T1000 (cell line): Measurements from ENCODE around the gene MYO7B.

ENCODE experiments used
- DNase-seq: peaks from one replicate; lab custom pipeline; 2025; ENCODE audit warnings: mixed read lengths; lab: John Stamatoyannopoulos, UW

The MYO7B gene

DNA sequence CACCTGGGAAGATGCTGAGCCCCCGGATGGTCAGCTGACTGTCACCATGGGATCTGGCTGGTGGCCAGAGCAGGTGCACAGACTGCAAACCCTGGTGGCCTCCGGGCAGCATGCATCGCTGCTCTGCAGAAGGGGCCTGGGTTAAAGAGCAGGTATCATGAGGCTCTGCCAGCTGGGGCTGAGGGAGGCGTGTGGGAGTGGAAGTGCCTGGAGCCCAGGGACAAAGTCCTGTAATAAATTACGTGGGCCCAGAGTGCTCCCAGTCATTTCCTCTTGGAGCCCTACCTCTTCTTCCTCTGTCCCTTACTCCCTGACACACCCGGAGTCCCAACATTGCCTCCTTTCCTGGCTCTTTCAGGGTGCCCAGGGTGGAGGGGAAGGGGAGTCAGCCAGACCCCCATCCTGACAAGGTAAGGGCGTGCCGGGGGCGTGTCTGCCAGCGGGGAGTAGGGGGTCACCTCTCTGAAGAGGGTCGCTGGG lies at the start of gene MYO7B:
TSS of gene MYO7B (plus strand) at position 262 of the 480 bp plus-strand sequence. CDS start 24,040 bp downstream, outside the sequence.
- DNase-seq = no peak

DNA sequence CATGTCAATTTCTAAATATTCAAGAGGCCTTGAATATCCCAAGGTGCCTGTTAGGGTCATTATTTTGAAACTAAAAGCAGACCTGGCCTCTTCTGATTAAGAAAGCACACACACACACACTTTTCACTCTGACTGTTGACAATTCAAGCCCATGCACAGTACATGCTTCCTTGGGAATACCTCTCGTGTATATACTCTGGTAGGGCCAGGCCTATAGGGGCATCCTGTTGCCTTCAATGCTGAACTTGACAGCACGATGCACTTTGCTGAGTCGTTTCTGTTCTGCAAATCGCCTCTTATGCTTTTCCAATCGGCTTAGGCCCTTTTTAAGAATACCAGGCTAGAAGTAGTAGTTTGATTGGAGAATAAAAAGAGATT lies 49.8 kb upstream of the MYO7B start:
- DNase-seq = no peak

DNA sequence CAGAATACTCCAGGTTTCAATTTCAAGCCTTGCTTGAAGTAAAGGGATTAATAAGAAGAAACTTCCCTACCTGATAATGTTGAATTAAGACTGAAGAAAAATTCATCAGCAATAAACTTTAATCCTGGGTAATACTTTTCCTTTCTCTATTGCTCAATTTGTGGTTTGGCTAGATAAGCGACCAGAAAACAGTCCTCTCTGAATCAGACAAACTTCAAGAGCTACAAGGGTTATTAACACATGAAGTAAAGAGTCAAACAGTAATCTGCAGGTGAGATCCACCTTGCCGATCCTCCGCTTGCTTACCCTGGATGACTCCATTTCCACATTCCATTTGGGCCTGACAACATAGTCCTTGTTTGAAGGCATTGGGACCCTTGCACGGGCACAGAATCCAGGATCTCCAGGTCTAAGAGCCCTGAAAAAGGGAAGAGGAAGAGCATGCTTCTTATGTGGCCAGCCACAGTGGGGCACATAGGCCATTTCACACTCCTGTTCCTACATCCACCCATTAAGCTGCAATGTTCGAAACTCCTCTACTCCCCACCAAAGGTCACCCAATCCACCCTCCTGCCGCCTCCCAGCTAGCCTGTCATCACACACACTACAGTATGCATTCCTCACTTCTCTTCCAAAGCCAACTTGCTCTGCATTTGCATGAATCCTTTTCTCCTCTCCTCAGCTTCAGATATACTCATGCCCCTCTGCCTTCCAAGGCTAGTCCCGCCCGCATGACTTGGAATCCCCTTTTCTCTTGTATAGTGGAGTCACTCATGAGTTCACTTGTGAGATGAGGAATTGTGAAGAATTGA lies 49.0 kb upstream of the MYO7B start:
- no peak for DNase-seq

DNA sequence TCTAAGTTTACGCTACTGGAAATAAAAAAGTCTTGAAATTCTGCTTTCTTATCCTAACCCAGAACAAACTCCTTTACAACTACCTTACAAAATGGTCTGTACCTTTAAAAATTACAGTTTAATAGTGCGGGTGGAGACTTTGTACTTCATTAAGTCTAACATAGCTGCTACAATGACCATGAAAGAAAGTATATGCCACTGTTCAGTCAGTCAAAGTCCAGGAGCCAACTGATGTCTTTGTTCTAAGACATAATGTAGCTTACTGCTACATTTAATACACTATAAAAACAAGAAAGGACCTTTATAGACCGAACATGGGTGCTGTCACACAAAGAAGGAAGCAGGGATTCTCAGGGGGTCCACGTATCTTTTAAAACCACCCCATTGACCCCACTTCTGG lies 45.2 kb upstream of the MYO7B start:
- DNase-seq = no peak

DNA sequence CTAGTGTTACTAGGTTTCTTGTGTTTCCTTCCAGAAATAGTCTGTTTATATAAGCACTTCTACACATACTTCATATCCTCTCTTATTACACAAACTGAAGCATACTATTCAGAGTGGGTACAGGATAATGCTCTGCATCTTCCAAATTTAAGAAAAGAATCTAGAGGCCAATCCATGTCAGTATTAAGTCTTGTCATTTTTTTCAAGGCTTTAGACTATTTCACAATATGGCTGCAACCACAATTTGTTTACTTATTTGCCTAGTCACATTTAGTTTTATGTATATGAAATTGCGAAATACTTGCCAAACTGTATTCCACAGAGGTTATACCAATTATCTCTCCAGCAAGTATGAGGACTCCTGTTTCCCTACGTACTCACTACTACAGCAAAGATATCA lies 37.1 kb upstream of the MYO7B start:
- DNase-seq = no peak

DNA sequence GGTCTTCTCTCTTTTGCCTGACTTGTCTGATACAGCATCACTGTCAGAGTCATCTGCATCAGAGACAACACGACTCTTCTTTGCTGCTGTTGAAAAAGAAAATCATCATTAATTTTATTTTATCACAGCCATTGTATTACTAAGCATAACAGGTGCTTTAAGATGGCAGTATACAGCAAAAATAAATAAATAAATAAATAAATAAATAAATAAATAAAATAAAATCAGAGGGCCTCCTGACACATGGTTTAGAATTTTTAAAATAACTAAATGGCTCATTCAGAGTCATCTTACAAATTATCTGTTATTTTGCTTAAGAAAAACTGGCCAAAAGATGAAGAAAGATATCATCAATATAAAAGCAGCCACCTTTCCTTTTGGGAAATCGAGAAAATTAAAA lies 32.0 kb upstream of the MYO7B start:
- DNase-seq = no peak

DNA sequence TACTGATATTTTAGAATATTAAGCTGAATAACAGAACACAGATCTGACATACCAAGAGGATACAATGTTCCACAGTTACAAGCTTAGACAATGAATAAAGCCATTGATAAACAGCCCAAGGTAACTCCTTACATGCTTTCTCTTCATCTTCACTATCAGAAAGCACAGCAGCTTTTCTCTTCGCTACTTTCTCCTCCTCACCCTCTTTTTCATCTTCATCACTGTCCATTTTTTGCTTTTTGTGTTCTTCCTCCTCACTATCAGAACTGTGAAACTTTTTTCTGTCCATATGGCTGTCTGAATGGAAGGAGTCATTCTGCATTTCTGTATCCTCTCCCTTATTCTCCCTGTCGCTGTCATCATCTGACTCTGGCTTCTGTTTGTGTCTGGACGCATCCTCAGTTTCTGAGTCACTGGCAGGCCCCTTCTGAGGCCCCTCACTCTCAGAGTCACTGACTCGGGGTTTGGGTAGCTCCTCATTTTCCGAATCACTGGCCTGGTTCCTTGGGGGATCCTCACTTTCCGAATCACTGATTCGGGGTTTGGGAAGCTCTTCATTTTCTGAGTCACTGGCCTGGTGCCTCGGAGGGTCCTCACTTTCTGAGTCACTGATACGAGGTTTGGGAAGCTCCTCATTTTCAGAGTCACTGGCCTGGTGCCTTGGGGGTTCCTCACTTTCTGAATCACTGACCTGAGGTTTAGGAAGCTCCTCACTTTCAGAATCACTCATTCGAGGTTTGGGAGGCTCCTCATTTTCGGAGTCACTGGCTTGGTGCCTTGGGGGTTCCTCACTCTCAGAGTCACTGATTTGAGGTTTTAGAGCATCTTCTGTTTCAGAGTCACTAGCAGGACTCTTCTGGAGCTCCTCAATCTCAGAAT lies 30.7 kb upstream of the MYO7B start:
- peak; percentile 38 for DNase-seq

DNA sequence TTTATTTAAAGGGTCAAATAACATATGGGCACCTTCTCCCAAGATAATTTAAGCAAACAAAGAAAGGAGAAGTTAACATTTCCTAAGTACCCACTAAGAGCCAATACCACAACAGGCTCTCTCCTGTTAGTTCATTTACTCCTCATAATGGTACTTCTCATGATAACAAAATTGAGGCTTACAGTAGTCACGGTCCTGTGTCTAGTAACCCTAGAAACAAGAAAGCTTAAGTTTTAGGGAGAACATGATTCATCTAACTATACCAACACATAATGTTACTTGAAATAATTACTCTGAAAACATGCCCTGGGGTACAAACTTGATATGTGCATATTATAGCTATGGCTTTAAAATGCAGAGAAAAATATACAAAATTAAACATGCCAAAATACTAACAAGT lies 29.0 kb upstream of the MYO7B start:
- DNase-seq = no peak

DNA sequence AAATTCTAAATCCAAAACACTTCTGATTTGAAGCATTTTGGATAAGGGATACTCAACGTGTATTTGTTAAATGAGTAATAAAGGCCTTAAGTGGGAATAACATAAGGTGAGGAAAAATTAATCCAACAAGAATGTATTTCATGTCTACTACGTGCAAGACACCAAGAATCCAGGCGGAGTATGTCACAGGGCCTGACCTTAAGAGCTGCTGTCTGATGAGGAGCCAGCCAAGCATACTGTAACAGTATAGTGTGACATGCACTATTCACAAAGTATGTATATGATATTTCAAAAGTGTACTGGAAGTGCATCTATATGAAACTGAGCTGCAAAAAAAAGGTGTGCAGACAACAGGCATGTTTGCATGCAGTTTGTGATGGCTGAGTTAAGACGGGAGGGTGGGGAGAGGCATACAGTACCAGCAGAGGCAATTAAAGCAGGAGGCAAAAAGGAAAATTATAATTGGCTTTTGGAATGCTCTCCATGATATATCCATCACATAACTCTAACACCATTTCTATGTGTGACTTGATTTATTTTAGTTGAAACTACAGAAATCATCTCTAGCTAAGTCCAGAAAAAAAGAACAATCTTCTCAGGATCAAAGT lies 27.4 kb upstream of the MYO7B start:
- no peak for DNase-seq

DNA sequence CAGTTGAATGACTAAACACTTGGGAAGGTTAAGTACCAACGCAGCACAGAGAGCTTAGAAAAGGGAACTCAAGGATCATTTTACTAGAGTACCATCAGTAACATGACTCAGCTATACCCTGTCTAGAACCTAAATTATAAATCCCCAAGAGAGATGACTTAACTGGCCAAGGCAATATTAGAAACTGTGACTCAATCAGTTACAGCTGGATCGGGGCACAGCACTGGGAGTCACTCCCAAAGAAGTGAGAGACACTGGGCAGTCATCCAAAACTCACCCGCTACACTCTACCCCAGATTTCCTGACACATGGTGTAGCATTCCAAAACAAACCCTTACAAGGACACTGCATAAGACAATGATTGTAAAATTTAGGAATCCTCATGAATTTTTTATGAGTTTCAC lies 26.9 kb upstream of the MYO7B start:
- DNase-seq = peak; percentile 88

DNA sequence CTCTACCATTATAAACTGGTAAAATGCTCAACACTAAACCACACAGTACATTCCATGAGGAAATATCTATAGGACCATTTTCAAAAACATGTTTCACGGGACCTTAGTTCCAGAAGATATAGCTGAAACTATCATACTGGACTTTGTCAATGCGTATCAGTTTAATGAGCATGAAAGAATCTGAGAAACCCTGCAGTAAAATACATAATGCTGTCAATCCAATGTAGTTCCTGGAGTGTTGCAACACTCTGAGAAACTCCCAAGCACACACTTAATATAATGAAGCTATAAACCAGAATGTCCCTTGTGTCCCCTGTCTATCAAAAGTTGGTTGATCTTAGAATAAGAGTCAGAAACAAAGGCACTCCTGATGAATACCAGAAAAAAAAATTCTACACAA lies 25.4 kb upstream of the MYO7B start:
- no peak for DNase-seq

DNA sequence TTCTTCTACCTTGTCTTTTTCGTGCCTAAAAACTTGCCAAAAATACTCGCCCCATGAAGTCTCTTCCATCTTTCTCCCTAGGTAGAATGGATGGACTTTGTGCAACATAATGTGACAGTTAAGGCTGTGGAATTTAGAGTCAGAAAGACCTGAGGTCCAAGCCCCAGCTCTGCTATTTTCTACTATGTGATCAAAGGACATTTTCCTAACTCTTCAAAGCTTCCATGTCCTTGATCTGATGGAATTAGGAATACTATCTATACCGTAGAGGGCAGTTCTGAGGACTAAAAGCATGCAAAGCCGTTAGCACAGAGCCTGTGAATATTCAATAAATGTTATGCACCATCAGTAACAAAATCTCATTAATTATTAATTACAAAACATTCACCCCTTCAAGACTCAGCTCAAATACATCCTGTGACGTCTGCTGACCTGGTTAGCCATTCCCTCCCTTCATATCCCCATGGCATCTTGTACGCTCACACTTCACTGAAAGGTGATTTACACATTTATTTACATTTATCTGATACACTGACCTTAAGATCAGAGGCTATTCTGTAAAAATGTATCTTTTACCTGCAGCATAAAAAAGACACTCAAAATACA lies 24.3 kb upstream of the MYO7B start:
- DNase-seq = no peak

DNA sequence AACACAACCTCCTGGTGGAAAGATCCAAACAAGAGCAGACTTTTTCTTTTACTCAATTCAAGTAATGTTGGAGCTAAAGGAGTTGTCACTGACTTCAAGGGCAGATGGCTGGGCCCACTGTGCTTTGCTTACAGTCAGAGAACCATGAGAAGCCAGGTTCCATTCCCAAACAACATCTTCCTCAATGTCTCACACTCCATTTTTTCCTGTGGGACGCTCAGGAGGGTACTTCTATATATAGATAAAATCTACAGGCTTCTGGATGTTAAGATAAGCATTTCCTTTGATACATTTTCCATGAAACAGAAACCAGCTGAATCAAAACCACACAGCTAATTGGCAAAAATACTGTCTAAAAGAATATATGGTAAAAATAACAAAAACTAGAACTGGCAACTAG lies 23.6 kb upstream of the MYO7B start:
- DNase-seq = no peak

DNA sequence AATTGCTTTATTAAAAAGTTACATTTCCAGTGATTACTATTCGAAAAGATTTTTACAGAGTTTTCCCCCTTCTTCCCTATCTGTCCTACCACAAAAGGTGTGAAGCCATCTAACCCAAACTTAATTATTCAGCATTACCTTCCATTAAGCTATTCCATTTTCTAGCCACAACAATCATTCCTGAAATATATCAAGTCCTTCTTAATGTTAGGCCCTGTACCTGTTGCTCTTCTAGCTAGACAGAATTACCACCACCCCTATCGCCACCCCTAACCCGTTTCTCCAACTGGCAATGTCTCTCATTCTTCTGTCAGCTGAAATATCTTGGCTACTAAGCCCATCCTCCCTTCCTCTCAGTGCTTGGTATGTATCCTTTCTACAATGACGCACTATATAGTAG lies 23.1 kb upstream of the MYO7B start:
- DNase-seq = no peak

DNA sequence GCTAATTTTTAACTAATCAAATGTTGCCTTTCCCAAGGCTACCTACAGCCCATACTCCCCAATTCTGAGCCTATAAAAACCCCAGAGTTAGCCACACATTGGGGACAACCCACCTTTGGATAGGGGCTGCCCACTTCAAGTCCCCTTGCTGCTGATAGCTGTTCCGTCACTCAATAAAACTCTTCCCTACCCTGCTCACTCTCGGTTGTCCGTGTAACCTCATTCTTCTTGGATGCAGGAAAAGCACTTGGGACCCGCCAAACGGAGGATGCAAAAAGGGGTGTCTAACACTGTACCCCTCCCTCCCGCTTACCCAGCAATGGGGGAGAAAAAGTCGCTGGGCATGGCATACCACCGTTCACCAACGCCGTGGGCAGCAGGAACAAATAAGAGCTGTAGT lies 21.4 kb upstream of the MYO7B start:
- no peak for DNase-seq

DNA sequence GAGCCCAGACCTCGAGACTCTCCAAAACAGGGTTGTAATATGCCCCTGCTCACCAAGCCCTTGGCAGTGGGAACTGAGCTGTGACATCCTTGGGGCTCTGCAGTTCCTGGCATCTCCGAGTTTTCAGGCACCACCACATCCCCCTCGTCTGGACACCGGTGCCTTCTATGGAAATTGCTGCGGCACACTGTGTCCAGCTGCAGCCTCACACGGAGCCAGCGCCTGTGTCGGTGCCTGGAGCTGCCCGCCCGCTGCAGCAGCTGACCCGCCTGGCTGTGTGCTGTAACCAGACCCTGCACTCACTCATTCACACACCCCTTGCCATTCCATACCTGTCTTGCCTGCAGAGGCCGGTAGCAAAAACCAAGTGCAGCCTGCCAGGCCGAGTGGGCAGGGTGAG lies 21.0 kb upstream of the MYO7B start:
- no peak for DNase-seq

DNA sequence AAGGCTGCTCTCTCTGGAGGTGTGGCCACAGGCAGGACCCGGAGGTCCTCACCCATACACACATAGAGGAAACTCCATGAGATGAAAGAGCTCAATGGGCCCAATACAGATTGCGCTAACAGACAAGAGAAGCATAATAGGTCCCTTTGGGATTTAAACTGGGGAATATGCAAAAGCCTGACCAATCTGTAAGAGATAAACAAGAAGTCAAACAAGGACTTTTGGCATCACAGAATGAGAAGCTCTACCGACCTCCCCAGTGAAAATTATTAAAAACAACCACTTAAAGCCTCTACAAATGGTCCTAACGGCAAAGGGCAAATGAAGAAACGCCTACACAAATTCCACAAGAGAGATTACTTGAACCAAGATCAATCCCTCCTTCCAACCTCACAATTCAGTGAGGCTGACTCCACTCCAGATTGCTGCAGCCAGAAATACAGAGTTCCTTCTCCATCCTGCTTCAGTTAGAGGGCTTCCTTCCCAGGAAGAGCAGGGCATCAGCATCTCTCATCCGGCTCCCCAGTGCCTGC lies 20.0 kb upstream of the MYO7B start:
- no peak for DNase-seq

DNA sequence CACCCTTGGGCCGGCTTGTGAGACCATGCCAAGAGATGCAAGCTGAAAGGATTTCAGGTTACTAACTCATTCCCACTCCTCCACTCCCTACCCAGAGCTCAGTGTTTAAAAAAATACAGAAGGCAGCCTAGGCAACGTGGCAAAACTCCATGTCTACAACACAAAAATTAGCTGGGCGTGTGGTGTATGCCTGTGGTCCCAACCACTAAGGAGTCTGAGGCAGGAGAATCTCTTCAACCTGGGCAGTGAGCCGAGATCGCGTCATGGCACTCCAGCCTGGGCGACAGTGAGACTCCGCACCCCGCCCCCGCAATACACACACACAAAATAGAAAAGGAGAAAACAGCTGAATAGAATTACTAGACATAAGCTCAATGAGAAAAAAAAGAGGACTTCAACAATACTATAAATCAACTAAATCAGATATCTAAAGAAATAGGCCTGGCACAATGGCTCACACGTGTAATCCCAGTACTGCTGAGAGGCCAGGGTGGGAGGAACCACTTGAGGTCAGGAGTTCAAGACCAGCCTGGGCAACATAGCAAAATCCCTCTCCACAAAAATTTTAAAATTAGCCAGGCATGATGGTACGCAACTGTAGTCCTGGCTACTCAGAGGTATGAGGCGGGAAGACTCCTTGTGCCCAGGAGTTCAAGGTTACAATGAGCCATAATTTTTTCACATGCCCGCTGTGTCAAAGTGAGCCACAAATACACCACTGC lies 19.3 kb upstream of the MYO7B start:
- no peak for DNase-seq

DNA sequence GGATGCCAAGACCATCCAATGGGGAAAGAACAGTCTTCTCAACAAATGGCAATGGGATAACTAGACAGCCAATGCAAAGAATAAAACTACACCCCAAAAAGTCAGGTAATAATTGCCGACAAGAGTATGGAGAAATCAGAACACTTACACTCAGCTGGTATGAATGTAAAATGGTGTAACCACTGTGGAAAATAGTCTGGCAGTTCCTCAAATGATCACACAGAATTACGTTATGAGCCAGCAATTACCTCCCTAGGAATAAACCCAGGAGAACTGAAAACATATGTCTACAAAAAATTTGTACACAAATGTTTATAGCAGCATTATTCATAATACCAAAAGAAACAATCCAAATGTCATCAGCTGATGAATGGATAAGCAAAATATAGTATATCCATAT lies 18.0 kb upstream of the MYO7B start:
- DNase-seq = no peak

DNA sequence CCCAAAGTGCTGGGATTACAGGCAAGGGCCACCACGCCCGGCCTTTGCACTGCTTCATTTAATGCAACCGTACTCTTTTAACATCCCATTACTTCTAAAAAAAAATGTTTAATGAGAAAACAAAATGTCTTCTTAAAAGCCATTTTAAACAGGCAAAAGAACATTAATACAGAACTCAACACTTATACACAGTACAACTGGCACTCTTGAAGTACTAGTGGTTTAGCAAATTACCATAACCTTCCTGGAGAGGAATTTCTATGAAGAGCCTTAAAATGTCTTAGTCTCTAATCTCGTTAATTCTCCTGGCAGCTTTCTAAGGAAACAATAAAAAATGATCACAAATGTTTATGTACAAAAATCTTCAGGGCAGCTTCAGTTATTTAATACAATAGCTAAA lies 15.1 kb upstream of the MYO7B start:
- no peak for DNase-seq

DNA sequence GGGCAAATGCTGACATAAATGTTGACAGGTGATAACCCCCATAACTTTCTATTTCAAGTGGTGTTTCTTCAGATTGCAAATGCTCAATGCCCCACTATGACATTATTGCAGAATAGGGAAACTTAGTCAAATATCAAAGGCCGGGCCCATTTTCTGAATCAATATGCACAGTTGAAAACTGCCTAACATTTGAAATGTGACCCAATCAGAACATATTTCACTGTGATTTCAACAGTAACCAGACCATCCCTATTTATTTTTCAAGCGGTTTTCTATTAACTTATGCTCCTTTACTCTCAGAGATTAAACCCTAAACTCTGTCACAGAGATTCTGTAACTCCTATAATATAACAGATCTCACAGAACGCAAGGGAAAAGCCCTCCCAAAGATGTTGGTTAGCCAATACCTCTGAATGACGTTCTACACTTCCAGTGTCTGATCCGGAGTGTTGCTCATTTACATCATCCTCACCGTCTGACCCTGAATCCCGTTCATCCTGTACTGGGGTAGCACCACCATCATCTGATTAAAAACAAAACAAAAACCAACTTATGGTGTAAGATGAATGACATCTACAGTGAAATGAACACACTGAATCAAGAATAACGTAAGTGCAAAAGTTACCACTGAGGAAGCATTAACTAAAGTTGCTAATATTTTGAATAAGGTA lies 12.1 kb upstream of the MYO7B start:
- DNase-seq = no peak
